ENCODE results near the gene DNAJB11. TPM values are rescaled to one million over a fixed set of nuclear protein-coding genes. Genes with fewer than 3 reads are reported as not detected.

DNAJB11 gene
- total RNA-seq, 2 donors from 2014 or later: 34.9 to 42.5 TPM

DNA sequence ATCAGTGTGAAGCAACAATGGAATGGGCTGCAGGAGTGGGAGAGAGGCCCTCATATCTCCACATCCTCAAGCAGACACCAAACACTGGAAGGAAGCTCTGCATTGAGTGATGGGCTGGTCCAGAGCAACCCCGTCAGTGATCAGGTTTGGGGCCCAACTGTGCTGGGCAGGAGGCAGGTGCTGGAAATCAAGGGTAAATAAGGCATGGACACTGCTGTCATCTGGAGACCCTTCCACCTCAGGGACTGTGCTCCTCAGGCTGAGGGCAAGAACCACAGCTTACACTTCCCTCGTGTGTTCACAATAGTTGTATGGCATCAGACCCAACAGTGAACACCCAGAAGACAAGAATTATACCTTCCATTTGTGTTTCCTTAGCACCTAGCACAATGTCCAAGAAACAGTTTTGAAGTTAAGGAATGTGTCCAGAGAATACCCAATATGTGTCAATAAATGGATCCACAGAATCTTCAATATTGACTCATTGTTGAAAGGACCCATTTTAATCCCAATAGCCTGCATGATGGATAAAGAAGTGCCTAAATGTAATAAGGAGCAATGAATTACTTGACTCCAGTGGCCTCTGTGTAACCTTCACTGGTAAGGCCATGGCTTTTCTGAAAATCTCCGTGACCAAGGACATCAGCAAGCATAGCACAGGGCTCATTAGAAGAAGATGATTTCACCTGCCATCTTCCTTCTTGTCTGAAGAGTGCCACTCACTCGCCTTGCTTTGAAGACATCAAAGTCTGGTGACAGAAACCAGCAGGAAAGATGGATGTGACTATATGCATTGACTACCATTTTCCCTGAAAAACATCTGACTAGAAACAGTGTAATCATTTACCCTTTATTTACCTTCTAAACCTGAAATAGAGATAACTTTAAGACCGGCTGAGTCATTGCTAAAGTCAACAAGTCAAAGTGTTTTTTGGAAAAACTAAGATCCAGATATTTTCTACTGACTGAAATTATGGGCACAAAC lies 35.3 kb downstream of the DNAJB11 start:
- 76% methylated on average over 5 of the region's 5 CpGs for WGBS
- no peaks in the 10 kb centered on the region for H3K9me3 ChIP-seq
- TF ChIP-seq, protein P1, sequence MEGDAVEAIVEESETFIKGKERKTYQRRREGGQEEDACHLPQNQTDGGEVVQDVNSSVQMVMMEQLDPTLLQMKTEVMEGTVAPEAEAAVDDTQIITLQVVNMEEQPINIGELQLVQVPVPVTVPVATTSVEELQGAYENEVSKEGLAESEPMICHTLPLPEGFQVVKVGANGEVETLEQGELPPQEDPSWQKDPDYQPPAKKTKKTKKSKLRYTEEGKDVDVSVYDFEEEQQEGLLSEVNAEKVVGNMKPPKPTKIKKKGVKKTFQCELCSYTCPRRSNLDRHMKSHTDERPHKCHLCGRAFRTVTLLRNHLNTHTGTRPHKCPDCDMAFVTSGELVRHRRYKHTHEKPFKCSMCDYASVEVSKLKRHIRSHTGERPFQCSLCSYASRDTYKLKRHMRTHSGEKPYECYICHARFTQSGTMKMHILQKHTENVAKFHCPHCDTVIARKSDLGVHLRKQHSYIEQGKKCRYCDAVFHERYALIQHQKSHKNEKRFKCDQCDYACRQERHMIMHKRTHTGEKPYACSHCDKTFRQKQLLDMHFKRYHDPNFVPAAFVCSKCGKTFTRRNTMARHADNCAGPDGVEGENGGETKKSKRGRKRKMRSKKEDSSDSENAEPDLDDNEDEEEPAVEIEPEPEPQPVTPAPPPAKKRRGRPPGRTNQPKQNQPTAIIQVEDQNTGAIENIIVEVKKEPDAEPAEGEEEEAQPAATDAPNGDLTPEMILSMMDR (IDR thresholded peaks at IDR 0.05): no peak
- TF ChIP-seq POLR2A (IDR thresholded peaks at IDR 0.05) (no peak), POLR2AphosphoS5 (IDR thresholded peaks at IDR 0.05) (no peak)
- H3K27me3 ChIP-seq (replicated peaks; ENCODE audit: insufficient read depth): no peaks in the 10 kb centered on the region
- intact Hi-C loops (cut with DNase I): no loop called here
- no peak overlapping the region for H3K27ac ChIP-seq
- no peak overlapping the region for H3K4me3 ChIP-seq
- H3K4me1 ChIP-seq (replicated peaks): no peaks in the 10 kb centered on the region
- H3K36me3 ChIP-seq: no peaks in the 10 kb centered on the region
- no peak for DNase-seq (ENCODE audit: low spot score)

DNA sequence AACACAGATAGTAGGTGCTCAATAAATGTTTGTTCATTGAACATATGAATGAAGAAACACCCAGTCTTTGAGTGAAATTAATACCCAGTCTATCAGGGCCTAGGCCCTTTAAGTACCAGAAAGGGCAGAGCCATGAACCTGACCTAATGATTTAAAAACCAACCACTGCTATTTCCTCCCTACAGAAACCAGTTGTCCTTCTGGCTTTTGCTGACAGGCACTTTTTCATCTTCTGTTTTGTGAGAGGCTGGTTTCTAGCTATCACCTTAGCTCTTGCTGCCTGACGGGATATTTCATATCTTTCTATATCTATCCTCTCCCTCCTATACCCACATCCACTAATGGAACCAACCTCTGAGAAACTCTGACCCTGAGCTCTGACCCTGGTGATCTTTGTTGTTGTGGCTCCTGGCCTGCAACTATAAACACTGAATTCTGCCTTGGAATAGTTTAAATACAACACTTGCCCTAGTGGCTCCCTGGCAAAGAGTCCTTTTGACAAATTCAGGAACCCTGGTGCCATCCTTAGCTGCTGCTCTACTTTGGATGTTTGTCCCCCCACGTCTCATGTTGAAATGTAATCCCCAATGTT lies 38.2 kb downstream of the DNAJB11 start:
- DNase-seq (ENCODE audit: low spot score): no peak
- no peak overlapping the region for H3K4me3 ChIP-seq
- 94% methylated on average over 2 of the region's 2 CpGs for WGBS
- intact Hi-C loops (cut with DNase I): no loop called here
- TF ChIP-seq POLR2A (IDR thresholded peaks at IDR 0.05) (no peak), POLR2AphosphoS5 (IDR thresholded peaks at IDR 0.05) (no peak)
- TF ChIP-seq, protein P1 (IDR thresholded peaks at IDR 0.05): no peak
- H3K27ac ChIP-seq: no peak overlapping the region
- H3K27me3 ChIP-seq (replicated peaks; ENCODE audit: insufficient read depth): no peaks in the 10 kb centered on the region
- no peaks in the 10 kb centered on the region for H3K36me3 ChIP-seq
- H3K4me1 ChIP-seq (replicated peaks): no peaks in the 10 kb centered on the region
- H3K9me3 ChIP-seq: no peaks in the 10 kb centered on the region

DNA sequence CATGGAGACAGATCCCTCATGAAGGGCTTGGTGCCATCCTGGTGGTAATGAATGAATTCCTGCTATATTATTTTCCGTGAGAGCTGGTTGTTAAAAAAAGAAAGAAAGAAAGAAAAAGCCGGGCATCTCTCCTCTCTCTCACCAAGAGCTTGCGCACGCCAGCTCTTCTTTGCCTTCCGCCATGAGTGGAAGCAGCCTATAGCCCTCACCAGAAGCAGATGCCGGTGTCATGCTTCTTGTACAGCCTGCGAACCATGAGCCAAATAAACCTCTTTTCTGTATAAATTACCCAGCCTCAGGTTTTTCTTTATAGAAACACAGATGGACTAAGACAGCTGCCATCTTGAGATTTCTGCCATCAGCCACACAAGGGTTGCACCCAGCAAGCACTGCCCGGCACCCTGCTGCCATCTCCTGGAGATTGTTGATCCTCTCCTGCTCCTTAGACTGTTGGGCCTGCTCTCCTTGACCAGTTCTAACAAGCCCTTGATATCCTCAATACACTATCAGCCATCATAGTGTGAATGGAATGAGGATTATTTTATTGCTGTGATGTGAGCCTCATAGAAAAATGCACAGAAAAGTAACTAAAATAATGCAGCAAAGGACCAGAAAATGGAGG lies 38.8 kb downstream of the DNAJB11 start:
- intact Hi-C loops (cut with DNase I): no loop called here
- WGBS: 91% methylated on average over 8 of the region's 8 CpGs
- Histone ChIP-seq H3K27me3 (replicated peaks; ENCODE audit: insufficient read depth) (no peaks in the 10 kb centered on the region), H3K4me3 (no peak overlapping the region), H3K27ac (no peak overlapping the region), H3K4me1 (replicated peaks) (no peaks in the 10 kb centered on the region), H3K9me3 (no peaks in the 10 kb centered on the region), H3K36me3 (no peaks in the 10 kb centered on the region)
- DNase-seq (ENCODE audit: low spot score): no peak
- TF ChIP-seq, protein P1 (IDR thresholded peaks at IDR 0.05): no peak
- no peak for TF ChIP-seq POLR2A (IDR thresholded peaks at IDR 0.05)

DNA sequence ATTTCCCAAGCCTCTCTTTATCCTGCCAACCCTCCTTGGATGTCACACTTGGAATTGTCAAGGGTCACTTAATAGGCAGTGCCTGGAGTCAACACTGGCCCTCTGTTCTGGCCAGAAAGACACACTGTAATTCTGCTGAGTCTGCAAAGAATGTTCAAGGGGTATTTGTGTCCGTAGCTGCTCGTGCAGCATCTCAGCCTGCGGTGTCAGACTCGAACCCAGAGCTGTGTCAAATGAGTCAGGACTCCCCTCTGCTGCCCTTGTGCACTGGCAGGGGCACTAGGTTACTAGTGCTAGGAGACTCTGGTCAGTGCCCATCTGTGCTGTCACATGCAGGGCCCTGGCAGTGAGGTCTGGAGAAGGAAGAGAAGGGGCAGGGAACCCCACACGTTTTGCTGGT lies 41.5 kb downstream of the DNAJB11 start:
- no peak for TF ChIP-seq POLR2AphosphoS5 (IDR thresholded peaks at IDR 0.05)
- no peak for DNase-seq (ENCODE audit: low spot score)
- intact Hi-C loops (cut with DNase I): loop anchor here (10.0 kb wide), 1 partner anchor 553 kb away; no protein-coding TSS in a partner anchor
- no peaks in the 10 kb centered on the region for H3K36me3 ChIP-seq
- H3K27ac ChIP-seq: no peak overlapping the region
- no peaks in the 10 kb centered on the region for H3K9me3 ChIP-seq
- no peaks in the 10 kb centered on the region for H3K27me3 ChIP-seq (replicated peaks; ENCODE audit: insufficient read depth)
- H3K4me1 ChIP-seq (replicated peaks): no peaks in the 10 kb centered on the region
- no peak overlapping the region for H3K4me3 ChIP-seq
- WGBS: 82% methylated on average over 5 of the region's 5 CpGs

Data from prostate gland (tissue), 2 donors.